GM13977 (cell line): ENCODE data around the gene INPPL1.

Experiments
- DNase-seq: peaks from one replicate; pipeline ENCODE4 v3.0.0; 2012; ENCODE audit warnings: low spot score
- CTCF ChIP-seq: IDR thresholded peaks from 2 replicates; pipeline ENCODE4 v1.5.1; 2012; ENCODE audit warnings: mild to moderate bottlenecking, control low read depth; ENCODE audit not compliant: insufficient read depth; ENCODE audit errors: extremely low read depth, missing control alignments
- in situ Hi-C: fragments of 300-500 bp; cut with MboI; formaldehyde crosslinking; loops from one replicate; pipeline ENCODE4 v1.12.0; 2022; ENCODE audit warnings: low sequenced_read_pairs, low pct_unique_long_range_greater_than_20kb, mixed read lengths, inconsistent platforms; ENCODE audit not compliant: unreplicated experiment

INPPL1 gene

GRCh38 chr11:72223615-72224563 lies 678 bp upstream of the INPPL1 start:
- no peak for TF ChIP-seq CTCF
- peak; percentile 74 for DNase-seq
- in situ Hi-C loops: no loop called here

GRCh38 chr11:72225411-72225951 lies 914 bp downstream of the INPPL1 start:
- no peak for TF ChIP-seq CTCF
- in situ Hi-C loops: no loop called here
- DNase-seq: peak; percentile 23

- in situ Hi-C loops: no loop called here
- no peak for DNase-seq
- no peak for TF ChIP-seq CTCF
Observed at GRCh38 chr11:72226701-72227100, 2.1 kb downstream of the INPPL1 start.

GRCh38 chr11:72227316-72228228 lies 3.0 kb downstream of the INPPL1 start:
- no peak for TF ChIP-seq CTCF
- in situ Hi-C loops: no loop called here
- DNase-seq: peak; percentile 7

- no peak for TF ChIP-seq CTCF
- no peak for DNase-seq
- in situ Hi-C loops: no loop called here
Observed at GRCh38 chr11:72228229-72228843, 3.8 kb downstream of the INPPL1 start.

GRCh38 chr11:72228844-72229231 lies 4.3 kb downstream of the INPPL1 start:
- in situ Hi-C loops: no loop called here
- no peak for TF ChIP-seq CTCF
- DNase-seq: no peak
